ENCODE data around the gene SMIM23. TPM values are rescaled to one million over a fixed set of nuclear protein-coding genes. Genes with fewer than 3 reads are reported as not detected.
"Not testable (repeated sequence)": the region's sequence is repeated elsewhere in the genome, so short reads cannot be mapped to it uniquely, and the experiment has no call there.

SMIM23 gene
- polyA plus RNA-seq, 3 donors from 2014 or later, result not detected

DNA sequence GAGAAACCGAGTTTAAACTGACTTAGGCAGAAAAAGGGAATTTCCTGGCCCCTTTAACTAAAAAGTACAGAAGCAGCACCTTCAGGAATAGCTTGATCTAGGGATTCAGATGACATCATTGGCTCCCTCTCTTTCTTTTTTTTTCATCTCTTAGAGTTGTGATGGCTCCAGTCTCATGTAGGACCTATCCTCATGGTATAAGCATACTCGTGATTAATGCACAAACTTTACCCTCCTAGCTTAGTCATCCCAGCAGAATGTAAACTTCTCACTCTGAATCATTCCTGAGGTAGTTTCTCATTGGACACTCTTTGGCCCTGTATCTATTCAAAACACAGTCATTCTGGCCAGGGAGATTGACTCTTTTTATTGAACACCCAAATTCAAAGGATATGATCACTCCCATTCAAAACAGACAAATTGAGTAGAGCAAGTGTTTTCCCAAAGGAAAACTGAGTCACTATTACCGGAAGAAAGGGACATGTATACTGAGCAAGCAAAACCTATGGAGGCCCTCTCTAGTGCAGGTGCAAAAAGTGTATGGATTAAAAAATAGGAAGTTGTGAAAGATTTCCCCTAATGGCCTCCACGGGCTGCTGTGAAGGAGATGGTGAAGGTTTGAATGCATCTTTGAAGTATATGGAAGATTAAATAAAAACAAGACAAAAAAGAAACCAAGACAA is 27.6 kb upstream of the SMIM23 start:
- no peaks in the 10 kb centered on the region for H3K36me3 Mint-ChIP-seq
- no peak for DNase-seq
- no peak overlapping the region for H3K27ac Mint-ChIP-seq
- peaks cover 0 to 4% (median 0%) of the 10 kb centered on the region in 6 donors for H3K9me3 Mint-ChIP-seq
- H3K27me3 Mint-ChIP-seq (ENCODE audit: low read depth in 3 of 3), result peaks cover 0 to 9% (median 1%) of the 10 kb centered on the region in 3 donors
- H3K4me3 Mint-ChIP-seq, result no peak overlapping the region
- no peaks in the 10 kb centered on the region for H3K4me1 Mint-ChIP-seq

DNA sequence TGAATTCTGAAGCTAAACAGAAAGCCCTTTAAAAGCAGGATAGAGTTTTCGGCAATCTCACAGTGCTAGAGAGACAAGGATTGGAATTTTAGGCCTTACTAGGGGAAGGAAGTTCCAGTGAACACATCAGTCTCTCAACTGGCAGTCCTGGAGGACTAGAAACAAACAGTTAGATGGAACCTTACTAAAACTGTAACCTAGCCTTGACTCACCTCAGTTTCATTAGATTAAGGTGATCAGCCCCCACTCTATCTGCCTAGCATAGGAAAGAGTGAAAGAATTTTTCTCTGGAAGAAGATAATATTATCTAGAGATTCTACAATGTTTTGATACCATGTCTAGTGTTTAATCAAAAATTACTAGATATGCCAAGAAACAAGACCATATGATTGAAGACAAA is 25.8 kb upstream of the SMIM23 start:
- no peaks in the 10 kb centered on the region for H3K36me3 Mint-ChIP-seq
- no peak overlapping the region for H3K4me3 Mint-ChIP-seq
- peaks cover 0 to 10% (median 3%) of the 10 kb centered on the region in 3 donors for H3K27me3 Mint-ChIP-seq (ENCODE audit: low read depth in 3 of 3)
- peaks cover 0 to 4% (median 0%) of the 10 kb centered on the region in 6 donors for H3K9me3 Mint-ChIP-seq
- H3K4me1 Mint-ChIP-seq, result no peaks in the 10 kb centered on the region
- DNase-seq, result no peak
- H3K27ac Mint-ChIP-seq, result no peak overlapping the region

DNA sequence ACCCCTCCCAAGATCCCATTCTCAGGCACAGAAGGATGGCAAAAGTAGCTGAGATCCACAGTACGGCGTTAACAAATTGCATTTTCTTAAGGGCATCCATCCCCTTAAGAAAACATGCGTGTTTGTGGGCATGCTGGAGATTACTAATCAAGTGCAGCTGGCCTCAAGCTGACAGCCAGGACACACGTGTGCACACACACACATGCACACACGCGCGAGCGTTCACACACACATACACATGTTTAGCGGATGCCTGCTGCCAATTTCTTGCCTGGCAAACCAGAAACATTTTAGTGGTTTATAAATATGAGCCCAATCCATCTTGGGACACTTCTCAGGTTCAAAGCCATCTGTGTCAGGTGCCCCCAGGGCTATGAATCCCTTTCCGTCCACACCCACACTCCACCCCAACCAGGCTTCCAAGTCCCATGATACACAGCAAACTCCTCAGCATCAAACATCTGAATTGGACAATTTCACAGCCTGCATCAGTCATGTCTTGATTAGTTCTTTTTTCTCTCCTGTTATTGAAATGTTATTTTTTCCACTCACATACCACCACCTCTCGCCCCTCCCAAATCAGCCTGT is 23.5 kb upstream of the SMIM23 start:
- DNase-seq, result no peak
- Mint-ChIP-seq H3K4me3 (no peak overlapping the region), H3K9me3 (peaks cover 0 to 9% (median 3%) of the 10 kb centered on the region in 6 donors), H3K27ac (no peak overlapping the region), H3K4me1 (no peaks in the 10 kb centered on the region), H3K27me3 (ENCODE audit: low read depth in 3 of 3) (peaks cover 0 to 13% (median 7%) of the 10 kb centered on the region in 3 donors), H3K36me3 (no peaks in the 10 kb centered on the region)

DNA sequence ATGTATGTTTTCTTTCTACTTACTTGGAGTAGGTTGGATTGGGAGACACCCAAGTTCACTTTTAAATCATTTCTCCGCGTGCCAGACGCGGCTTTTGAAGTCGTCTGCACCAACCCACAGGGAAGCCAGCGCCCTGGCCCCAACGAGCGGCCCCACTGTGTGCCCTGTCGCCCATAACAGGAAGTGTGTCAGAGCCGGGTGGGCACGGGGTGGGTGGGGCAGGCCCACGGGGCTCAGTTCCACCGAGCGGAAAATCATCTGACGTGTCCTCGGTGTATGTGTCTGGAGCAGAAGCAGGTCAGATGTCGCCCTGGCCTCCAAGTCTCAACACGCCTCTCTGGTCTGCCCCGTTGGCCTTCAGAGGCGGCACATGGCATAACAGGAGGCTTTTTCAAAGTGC is 22.7 kb upstream of the SMIM23 start:
- Mint-ChIP-seq H3K36me3 (no peaks in the 10 kb centered on the region), H3K9me3 (peaks cover 0 to 10% (median 5%) of the 10 kb centered on the region in 6 donors), H3K27me3 (ENCODE audit: low read depth in 3 of 3) (peaks cover 0 to 17% (median 7%) of the 10 kb centered on the region in 3 donors), H3K4me1 (no peaks in the 10 kb centered on the region), H3K27ac (no peak overlapping the region), H3K4me3 (no peak overlapping the region)
- no peak for DNase-seq

GRCh38 chr5:171764265-171764664 is 21.4 kb upstream of the SMIM23 start:
- no peak overlapping the region for H3K4me3 Mint-ChIP-seq

GRCh38 chr5:171766875-171767274 is 18.7 kb upstream of the SMIM23 start:
- H3K4me3 Mint-ChIP-seq, result no peak overlapping the region
- DNase-seq, result no peak
- H3K9me3 Mint-ChIP-seq, result peaks cover 0 to 12% (median 4%) of the 10 kb centered on the region in 6 donors
- H3K4me1 Mint-ChIP-seq, result no peaks in the 10 kb centered on the region
- H3K36me3 Mint-ChIP-seq, result no peaks in the 10 kb centered on the region
- peaks cover 2 to 29% (median 11%) of the 10 kb centered on the region in 3 donors for H3K27me3 Mint-ChIP-seq (ENCODE audit: low read depth in 3 of 3)
- no peak overlapping the region for H3K27ac Mint-ChIP-seq

More at GRCh38 chr5:171764265-171764664, 21.4 kb upstream of the SMIM23 start:
- no peaks in the 10 kb centered on the region for H3K4me1 Mint-ChIP-seq
- peaks cover 2 to 22% (median 9%) of the 10 kb centered on the region in 3 donors for H3K27me3 Mint-ChIP-seq (ENCODE audit: low read depth in 3 of 3)
- no peak overlapping the region for H3K27ac Mint-ChIP-seq
- no peaks in the 10 kb centered on the region for H3K36me3 Mint-ChIP-seq
- no peak for DNase-seq
- H3K9me3 Mint-ChIP-seq, result peaks cover 0 to 10% (median 5%) of the 10 kb centered on the region in 6 donors

DNA sequence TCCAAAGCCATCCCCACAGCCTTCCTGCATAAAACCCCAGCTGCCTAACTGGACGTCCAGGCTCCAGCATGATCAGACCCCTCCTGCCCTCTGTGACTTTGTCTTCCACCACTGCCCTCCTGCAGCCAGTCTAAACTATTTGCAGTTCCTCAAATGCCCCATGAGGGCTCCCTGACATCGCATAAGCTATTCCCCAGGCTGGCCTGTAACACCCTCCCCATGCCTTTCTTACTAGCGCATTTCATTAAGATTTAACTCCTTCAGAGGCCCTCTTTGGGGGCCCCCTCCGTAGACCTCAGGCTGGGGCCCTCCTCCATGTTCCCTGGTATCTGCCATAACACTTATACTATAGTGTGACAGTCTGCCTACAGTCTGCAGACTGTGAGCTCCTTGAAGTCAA is 15.5 kb upstream of the SMIM23 start:
- Mint-ChIP-seq H3K27ac (no peak overlapping the region), H3K4me1 (no peaks in the 10 kb centered on the region), H3K4me3 (no peak overlapping the region)

DNA sequence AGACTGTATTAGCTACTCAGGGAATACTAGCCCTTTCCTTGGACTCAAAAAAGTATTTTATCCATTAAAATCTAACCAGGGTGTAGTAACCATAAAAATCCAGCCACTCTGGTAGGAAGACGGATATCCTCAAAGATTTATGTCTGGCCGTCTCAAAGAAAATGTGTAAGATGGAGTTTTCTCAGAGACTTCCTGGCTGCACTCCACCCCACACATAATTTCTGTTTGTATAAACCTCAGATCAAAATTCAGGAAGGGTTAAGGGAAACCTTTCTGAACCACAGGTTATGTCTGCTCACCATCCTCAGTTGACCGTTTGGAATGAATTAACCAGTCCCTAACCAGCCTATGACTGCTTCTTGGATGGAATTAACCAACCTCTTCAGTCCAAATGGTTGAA is 13.8 kb upstream of the SMIM23 start:
- H3K27ac Mint-ChIP-seq, result no peak overlapping the region
- H3K27me3 Mint-ChIP-seq (ENCODE audit: low read depth in 3 of 3), result peaks cover 3 to 16% (median 4%) of the 10 kb centered on the region in 3 donors
- no peak for DNase-seq
- H3K36me3 Mint-ChIP-seq, result no peaks in the 10 kb centered on the region
- no peak overlapping the region for H3K4me3 Mint-ChIP-seq
- no peaks in the 10 kb centered on the region for H3K4me1 Mint-ChIP-seq
- H3K9me3 Mint-ChIP-seq, result peaks cover 0 to 6% (median 2%) of the 10 kb centered on the region in 6 donors

More for the DNA sequence above, 15.5 kb upstream of the SMIM23 start:
- peaks cover 2 to 19% (median 6%) of the 10 kb centered on the region in 3 donors for H3K27me3 Mint-ChIP-seq (ENCODE audit: low read depth in 3 of 3)
- H3K9me3 Mint-ChIP-seq, result peaks cover 0 to 10% (median 4%) of the 10 kb centered on the region in 6 donors
- no peaks in the 10 kb centered on the region for H3K36me3 Mint-ChIP-seq
- DNase-seq, result no peak

- Mint-ChIP-seq H3K27me3 (ENCODE audit: low read depth in 3 of 3) (peaks cover 3 to 12% (median 4%) of the 10 kb centered on the region in 3 donors), H3K9me3 (peaks cover 0 to 2% (median 0%) of the 10 kb centered on the region in 6 donors), H3K4me3 (no peak overlapping the region), H3K4me1 (no peaks in the 10 kb centered on the region), H3K36me3 (no peaks in the 10 kb centered on the region), H3K27ac (no peak overlapping the region)
- DNase-seq, result no peak
Measured at GRCh38 chr5:171773106-171773505, 12.5 kb upstream of the SMIM23 start.

- DNase-seq, result no peak
- Mint-ChIP-seq H3K4me3 (no peak overlapping the region), H3K9me3 (peaks cover 0 to 2% (median 0%) of the 10 kb centered on the region in 6 donors), H3K27ac (no peak overlapping the region), H3K36me3 (no peaks in the 10 kb centered on the region), H3K27me3 (ENCODE audit: low read depth in 3 of 3) (peaks cover 2 to 11% (median 6%) of the 10 kb centered on the region in 3 donors), H3K4me1 (no peaks in the 10 kb centered on the region)
Measured at GRCh38 chr5:171774418-171774817, 11.2 kb upstream of the SMIM23 start.

- no peak for DNase-seq
- Mint-ChIP-seq H3K9me3 (no peaks in the 10 kb centered on the region), H3K36me3 (no peaks in the 10 kb centered on the region), H3K27ac (no peak overlapping the region), H3K4me3 (no peak overlapping the region), H3K4me1 (no peaks in the 10 kb centered on the region), H3K27me3 (ENCODE audit: low read depth in 3 of 3) (peaks cover 2 to 5% (median 4%) of the 10 kb centered on the region in 3 donors)
Measured at GRCh38 chr5:171776213-171776612, 9.4 kb upstream of the SMIM23 start.

DNA sequence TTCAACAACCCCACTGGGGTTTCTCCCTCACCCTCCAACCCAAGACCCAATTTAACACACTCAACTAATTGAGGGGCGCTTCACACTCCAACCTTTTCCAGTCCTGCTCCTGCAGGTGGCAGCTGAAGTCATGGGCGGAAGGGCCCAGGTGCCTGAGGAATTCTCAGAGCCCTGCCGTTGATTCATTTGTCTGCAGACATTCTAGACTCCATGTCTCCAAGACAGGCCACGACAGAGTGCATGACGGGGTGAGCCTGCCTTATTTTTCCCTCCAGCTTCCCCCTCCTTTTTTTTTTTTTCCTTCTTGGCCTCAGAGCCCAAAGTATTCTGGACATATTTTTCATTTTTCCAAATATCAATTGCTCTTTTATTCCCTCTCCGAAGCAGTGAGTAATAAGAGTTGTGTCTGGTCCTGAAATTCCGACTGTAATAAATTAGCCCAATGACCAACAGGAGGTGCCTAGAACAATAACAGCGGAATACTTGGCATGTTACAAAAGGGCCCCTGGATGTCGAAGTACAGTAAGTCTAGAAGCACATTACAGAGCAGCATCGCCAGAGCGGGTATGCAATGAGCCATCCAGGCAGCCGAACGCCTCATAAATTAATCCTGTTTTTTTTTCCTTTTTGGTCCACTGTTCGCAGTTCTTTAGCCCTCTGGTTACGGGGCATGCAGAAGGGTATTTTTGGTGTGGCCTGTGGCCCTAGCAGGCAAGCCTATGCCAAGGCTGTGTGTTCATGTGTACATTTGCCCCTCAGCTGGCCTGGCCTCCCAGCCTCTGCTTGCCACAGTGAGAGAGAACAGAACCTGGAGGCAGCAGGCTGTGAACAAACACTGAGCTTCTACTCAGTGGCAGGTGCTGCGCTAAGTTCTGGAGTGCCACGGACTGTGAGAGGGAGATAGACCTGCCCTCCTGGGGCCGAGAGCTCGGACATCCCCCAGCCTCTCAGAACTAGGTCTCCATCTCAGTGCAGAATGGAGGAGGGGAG is 8.6 kb upstream of the SMIM23 start:
- H3K4me3 Mint-ChIP-seq, result no peak overlapping the region
- H3K27me3 Mint-ChIP-seq (ENCODE audit: low read depth in 3 of 3), result peaks cover 2 to 5% (median 4%) of the 10 kb centered on the region in 3 donors
- H3K27ac Mint-ChIP-seq, result no peak overlapping the region
- H3K9me3 Mint-ChIP-seq, result no peaks in the 10 kb centered on the region
- H3K4me1 Mint-ChIP-seq, result no peaks in the 10 kb centered on the region
- no peaks in the 10 kb centered on the region for H3K36me3 Mint-ChIP-seq
- no peak for DNase-seq

DNA sequence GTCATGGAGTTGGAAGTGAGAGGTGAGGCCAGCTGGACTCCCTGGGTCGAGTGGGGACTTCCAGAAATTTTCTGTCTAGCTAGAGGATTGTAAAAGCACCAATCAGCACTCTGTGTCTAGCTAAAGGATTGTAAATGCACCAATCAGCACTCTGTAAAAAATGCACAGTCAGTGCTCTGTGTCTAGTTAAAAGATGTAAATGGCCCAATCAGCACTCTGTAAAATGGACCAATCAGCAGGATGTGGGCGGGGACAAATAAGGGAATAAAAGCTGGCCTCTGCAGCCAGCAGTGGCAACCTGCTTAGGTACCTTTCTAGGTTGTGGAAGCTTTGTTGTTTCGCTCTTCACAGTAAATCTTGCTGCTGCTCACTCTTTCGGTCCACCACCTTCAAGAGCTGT is 3.9 kb upstream of the SMIM23 start:
- not testable (repeated sequence) for H3K27me3 Mint-ChIP-seq (ENCODE audit: low read depth in 3 of 3)

More for the DNA sequence above, 3.9 kb upstream of the SMIM23 start:
- H3K4me1 Mint-ChIP-seq, H3K9me3 Mint-ChIP-seq, H3K36me3 Mint-ChIP-seq, H3K27ac Mint-ChIP-seq, DNase-seq, H3K4me3 Mint-ChIP-seq: not testable (repeated sequence)

Measured in immature natural killer cell (primary cell).